UCSD-AML1 (cell line): ENCODE results near the gene MED7.
"Not testable (repeated sequence)": the region's sequence is repeated elsewhere in the genome, so short reads cannot be mapped to it uniquely, and the experiment has no call there.

Experiments
- DNase-seq: peaks from one replicate; lab custom pipeline; 2025; ENCODE audit not compliant: unreplicated experiment; lab: John Stamatoyannopoulos, UW

Gene MED7, protein sequence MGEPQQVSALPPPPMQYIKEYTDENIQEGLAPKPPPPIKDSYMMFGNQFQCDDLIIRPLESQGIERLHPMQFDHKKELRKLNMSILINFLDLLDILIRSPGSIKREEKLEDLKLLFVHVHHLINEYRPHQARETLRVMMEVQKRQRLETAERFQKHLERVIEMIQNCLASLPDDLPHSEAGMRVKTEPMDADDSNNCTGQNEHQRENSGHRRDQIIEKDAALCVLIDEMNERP

DNA sequence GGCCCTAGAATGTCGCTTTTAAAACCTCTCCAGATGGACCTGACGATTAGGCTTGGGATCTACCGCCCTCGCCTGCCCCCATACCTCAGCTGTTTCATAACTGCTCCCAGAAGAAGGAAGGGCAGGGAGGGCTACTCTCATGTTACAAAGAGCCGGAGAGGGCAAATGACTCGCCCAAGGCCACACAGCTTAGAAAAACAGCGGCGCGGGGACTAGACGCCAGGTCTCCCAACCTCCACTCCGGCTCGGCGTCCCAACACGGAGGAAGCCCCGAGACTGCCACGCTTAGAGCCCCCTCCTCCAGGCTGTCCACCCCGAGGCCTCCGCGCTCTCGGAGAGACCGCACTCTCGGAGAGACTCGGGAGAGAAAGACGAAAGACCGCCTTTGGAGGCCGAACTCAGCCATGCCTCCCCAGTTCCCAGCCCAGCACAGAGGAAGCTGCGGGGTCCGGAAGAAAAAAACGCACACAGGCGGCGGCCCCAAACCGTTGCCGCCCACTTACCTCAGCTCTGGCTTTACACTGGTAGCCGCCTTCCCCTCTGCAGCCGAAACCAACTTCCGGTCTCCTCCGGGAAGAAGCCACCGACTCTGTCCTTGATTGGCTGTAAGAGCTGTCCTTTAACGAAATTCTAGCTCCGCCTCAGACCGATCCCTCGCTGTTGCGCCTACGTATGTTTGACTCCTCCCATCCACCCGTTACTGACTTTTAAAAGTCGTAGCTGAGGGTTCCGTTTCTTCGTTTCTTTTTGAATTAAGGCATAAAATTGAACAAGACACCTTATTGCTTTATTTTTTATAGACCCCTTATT is at the start of gene MED7:
Gene MED7 (minus strand): TSS at position 549 of the 810 bp plus-strand sequence. CDS start 3,434 bp downstream, outside the sequence.
- DNase-seq = peak; percentile 91

DNA sequence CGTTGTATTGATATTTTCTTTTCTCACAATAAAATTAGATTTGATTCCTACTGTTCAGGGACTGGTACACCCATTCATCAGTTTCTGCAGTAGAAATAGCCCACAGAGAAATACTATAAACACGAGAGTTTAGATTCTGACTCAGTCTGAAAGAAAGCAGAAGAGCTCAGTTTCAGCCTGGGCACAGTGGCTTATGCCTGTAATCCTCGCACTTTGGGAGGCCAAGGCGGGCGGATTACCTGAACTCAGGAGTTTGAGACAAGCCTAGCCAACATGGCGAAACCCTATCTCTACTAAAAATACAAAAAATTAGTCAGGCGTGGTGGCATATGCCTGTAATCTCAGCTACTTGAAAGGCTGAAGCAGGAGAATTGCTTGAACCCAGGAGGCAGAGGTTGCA is 46.6 kb upstream of the MED7 start:
- no peak for DNase-seq

DNA sequence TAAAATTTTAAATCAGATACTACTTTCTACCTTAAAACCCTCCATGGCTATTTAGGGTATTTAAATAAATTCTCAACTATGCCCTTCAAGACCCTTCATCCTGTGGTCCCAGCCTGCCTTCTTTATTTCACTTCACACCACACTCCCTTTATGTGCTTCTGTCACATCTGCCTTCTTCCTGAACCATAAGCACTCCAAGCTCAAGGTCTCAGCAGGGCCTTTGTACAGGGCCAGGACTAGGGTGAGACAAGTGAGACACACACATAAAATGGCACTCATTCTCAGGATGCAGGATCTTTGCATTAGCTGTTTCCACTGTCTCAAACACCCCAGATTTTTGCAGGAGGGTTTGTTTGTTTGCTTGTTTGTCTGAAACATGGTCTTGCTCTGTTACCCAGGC is 45.6 kb upstream of the MED7 start:
- DNase-seq = no peak

DNA sequence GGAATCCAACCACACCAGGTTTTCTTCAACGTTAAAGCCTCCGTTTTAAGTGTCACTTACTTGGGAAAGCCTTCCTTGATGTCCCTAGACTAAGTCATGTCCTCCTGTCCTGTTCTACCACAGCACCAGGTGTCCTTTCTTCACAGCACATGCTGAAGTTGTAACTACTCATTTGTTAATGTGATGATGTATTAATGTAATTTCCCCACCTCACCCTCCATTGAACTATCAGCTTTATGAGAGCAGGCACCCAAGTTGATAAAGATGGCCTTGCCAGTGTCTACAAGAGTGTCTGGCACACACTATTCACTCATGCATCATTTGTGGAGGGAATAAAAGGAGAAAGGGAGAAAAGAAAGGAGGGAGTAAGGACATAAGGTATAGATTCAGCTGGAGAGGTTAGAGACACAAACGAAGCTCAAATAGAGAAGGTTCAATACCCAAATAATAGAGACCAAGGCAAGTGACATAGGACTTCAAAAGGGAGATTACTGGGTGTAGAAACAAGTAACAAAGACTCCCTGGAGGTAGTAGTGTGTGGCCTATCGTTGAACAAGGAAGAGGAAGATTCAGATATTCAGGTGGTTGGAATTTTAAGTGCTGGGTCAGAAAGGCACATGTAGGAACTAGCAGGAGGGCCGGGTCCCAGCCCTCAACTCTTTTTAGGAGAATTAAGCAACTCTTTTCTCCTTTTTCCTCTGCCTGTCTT is 44.5 kb upstream of the MED7 start:
- DNase-seq = no peak

DNA sequence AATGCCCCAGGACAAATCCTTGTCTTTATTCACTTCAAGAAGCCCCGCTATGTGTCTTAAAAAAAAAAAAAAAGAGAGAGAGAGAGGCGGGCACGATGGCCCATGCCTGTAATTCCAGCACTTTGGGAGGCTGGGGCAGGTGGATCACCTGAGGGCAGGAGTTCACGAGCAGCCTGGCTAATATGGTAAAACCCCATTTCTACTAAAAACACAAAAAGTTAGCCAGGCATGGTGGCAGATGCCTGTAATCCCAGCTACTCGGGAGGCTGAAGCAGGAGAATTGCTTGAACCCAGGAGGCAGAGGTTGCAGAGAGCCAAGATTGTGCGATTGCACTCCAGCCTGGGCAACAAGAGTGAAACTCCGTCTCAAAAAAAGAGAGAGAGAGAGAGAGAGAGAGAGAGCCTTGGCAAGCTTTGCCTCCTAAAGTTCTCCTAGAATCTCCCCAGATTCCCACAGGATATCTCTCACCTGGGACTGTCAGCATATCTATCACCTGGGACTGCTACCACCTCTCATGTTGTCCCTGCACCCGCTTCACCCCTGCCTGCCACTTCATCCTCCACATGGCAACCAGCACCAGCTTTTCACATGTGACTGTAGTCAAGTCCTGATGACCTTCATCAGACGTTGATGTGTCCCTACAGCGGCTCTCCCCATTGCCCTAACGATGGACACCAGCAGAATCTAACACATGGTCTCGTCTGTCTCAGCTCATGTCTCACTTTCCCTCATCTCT is 43.8 kb upstream of the MED7 start:
- DNase-seq = no peak

DNA sequence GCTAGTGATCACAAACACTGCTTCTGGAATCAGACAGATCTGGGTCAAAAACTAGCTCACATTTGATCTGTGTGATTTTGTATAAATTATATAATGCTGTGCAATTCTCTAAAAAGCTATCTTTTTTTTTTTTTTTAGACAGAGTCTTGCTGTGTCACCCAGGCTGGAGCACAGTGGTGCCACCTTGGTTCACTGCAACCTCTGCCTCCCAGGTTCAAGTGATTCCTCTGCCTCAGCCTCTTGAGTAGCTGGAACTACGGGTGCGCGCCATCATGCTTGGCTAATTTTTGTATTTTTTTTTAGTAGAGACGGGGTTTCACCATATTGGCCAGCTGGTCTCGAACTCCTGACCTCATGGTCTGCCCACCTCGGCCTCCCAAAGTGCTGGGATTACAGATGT is 42.5 kb upstream of the MED7 start:
- DNase-seq = not testable (repeated sequence)

DNA sequence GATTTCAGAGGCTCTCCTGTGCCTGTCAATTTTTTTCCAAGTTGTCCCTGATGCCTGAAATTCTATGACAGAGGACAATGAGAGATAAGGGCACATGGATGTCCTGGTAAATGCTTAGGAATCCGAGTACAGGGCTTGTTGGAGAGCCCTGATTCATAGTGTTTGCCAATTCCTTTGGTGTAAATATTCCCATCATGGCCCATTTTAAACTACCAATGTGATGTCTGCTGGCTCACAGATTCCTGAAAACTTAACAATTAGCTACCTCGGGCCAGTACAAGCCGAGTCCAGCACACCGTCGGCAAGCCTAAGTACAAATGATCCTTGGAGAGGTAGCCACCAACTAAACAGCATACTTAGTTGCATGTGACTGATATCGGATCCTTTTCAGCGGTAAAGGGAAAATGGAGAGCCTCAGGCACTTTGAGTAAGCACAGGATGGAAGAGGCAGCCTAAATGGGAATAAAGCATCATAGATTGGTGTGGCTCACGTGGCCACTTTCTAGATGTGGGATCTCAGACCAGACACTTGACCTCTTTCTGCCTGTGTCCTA is 41.5 kb upstream of the MED7 start:
- DNase-seq = no peak

DNA sequence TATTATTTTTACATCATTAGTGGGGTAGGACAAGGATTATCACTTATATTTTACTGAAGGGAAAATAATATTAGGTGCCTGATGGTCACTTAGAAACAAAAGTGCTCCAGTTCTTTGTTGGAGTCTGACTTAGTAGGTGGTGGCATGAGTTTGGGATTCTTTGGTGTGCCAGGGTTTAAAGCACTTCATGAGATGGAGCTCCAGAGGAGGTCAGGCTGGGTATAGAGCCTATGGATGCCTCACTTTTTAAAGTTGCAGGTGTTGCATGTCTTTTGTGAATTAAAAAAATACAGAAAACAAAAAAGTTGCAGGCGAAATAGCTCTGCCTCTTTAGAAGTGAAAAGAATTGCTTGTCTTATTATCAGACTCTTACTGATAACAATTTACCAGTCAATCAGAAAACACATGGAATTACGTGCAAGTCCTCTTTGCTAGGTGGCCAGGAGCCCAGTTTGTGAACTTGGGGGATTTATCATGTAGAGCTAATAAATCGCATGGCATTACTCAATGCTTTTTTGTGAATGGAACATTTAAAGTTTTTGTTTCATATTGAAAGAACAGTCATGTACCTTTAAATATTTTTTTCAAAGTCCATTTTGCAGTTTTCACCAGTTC is 39.6 kb upstream of the MED7 start:
- DNase-seq = no peak

DNA sequence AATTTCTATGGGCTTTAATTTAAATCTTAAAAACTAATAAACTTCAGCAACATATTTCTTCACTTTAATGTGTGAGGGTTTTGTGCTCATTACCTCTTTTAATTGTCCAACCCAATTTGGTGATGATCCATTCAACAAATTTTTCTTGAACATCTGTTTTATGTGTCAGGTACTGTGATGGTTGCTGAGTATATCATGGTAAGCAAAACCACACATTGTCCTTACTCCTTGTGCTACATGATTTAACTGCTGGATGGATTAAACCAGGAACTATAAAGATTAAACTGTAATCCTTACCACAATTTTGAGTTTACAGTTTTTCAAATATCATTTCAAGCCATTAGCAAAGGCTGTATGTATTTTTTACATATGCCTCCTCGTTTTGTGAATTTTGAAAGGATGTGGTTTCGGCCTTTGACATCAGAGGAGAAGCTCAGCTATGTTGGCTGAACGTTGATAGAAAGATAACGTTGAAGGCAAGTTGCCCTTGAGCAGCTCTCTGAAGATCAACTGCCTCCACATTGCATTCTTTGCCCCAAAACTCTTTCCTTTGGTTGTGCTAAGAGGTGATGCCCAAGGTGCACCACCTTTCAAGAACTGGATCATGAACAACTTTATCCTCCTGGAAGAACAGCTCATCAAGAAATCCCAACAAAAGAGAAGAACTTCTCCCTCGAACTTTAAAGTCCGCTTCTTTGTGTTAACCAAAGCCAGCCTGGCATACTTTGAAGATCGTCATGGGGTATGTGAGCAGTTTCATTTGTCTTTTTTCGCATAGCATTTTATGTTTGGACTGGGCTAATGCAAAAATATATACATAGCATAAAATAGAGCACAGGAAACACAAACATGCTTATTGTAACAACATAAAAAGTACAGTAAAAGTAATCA is 38.0 kb upstream of the MED7 start, which contains the start of gene ITK:
Gene ITK (plus strand): TSS at position 467 of the 891 bp plus-strand sequence. CDS start 138 bp downstream, at position 605.
- DNase-seq = no peak

DNA sequence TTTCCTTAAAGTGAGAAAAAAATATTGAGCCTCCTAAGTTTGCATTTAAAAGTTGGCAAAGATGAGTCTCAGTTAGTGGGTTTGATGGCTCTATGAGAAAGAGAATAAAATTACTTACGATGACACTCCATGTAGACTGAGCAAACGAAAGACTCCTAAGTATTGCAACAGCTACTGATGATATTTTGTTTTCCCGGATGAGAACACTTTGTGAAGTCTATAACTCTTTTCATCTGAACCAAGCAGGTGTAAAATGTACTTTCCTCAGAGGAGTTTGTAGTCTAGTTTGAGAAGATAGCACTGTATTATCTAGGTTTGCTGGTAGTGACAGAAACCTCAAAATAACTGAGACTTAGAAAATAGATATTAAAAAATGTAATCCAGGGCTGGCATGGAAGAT is 36.3 kb upstream of the MED7 start:
- no peak for DNase-seq

DNA sequence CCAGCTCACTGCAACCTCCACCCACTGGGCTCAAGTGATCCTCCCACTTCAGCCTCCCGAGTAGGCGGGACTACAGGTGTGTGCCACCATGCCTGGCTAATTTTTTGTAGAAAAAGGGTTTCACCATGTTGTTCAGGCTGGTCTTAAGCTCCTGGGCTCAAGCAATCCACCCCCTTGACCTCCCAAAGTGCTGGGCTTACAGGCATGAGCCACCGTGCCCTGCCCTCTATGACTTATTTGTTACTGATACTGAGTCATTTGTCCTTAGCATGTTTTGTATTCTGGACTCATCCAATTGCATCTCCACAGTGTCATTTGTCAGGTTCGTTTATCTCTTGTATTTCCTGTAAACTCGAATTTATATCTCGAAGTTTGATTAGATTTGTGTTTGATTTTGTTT is 35.3 kb upstream of the MED7 start:
- no peak for DNase-seq

DNA sequence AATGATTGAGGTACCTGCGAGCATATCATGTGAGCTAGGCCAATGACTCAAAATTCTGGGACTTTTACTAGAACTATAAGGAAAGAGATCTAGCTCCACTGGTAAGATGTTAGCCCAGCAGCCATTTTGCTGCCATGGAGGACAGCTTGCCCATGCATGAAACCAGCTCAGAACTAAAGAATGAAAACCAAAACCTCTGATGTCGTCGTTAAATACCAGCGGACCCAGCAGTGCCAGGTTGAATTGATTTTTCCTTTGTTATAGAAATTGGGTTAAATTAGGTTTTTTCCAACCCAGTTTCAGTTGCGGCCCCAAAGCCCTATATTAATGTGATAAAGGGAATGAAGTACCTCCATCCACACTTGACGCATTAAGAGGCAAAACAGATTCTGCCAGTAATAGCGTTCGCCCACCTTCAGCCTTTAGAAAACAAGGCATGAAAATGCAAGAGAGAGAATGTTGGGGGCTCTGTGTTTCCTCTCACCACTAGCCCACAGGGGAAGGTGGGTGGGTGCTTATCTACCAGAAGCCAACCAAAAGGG is 32.5 kb upstream of the MED7 start:
- DNase-seq = no peak

DNA sequence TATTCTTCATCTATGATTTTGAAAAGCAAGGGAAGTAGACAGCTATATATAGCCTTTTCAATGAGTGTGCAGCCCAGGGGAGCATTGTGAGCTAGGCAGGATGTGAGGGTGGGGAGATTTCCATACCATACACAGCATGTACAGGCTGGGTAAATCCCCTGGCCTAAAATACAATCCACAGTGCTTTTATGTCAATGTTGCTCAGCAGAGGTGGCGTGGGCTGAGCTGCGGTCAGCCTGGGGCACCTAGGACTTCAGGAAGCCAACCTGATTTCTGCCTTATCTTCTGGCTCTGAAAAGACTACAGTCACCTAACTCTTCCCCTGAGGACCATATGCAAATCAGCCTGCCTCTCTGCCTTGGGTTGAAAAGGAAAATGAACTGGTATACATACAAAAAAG is 29.7 kb upstream of the MED7 start:
- DNase-seq = peak; percentile 48

DNA sequence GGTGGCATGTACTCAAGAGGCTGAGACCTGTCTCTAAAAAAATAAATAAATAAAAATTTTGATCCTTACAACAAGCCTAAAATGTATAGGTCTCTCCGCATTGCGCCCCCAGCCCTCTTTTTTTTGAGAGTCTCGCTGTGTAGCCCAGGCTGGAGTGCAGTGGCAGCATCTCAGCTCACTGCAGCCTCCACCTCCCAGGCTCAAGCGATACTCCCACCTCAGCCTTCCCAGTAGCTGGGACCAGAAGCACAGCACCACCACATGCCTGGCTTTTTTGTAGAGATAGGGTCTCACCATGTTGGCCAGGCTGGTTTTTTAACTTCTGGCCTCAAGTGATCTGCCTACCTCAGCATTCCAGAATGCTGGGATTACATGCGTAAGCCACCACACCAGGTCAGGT is 25.6 kb upstream of the MED7 start:
- DNase-seq = no peak

DNA sequence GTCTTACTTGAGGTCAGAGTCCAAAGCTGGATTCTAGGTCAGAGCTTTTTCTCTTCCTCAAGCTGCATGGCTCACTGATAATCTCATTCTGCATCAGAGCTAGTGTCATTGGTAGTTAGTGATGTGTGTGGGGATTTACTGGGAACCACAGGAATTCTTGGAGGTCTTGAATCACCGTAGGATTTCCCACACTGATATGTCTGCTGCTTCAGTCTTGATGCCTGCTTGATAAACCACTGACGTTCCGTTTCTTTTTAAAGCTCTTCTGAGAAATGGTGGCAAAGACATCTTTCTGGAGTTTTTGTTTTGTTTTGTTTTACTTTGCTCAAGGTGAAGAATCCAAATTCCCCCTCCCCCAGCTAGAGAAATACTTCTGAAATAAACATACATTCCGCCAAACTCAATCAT is 24.6 kb upstream of the MED7 start:
- no peak for DNase-seq

DNA sequence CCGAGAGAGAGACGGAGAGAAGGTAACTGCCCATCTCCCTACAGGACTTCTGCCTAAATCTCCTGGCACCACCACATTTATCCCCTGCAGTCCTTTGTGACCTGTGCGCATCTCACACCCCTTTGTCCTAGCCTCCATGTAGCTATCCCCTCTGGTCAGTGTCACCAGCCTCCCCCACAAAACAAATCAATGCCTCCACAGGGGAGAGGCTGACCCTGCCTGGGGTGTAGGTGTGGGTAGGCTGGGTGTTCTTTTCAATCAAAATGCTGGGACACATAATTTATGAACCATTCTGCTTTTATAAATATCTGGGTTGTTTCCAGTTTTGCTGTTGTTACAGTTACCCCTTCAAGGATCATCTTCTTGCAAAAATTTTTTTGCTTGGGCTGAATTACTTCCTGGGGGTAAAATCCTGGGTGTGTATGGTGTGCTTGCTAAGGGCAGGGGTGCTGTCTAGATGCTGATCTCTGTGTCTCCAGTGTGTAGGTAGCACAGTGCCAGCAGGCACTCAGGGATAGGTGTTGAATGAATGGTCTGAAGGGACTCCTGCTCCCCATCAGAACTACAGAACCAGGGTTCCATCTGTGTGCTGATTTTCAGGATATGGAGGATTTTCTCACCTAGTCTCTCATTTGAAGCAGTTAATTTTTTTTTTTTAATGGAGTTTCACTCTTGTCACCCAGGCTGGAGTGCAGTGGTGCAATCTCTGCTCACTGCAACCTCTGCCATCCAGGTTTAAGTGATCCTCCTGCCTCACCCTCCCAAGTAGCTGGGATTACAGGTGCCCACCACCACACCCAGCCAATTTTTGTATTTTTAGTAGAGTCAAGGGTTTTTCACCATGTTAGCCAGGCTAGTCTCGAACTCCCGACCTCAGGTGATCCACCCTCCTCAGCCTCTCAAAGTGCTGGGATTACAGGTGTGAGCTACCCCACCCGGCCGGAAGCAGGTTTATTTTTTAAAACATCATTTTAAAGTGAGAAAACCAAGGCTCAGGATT is 23.8 kb upstream of the MED7 start, which contains the start of gene GARIN3:
Gene GARIN3 (minus strand): TSS at position 51 of the 1,000 bp plus-strand sequence. CDS start 96 bp downstream, outside the sequence.
- no peak for DNase-seq

DNA sequence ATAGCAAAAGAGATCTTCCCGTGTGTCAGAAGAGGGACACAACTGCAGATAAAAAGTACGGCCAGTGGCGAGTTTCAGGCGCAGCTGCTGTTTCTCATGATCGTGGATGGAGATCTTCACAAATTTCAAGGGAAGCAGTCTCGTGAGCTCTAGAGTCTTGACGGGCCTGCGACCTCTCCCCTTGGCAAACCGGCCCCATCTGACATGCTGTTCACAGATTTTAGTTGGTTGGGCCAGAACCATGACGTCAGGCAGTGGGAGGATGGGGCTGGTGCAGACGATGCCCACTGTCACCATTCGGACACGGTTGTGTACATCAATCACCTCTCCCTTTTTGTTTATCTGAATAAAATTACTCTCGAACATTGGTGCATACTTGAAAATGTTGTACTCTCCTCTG is 23.0 kb upstream of the MED7 start:
- DNase-seq = no peak

DNA sequence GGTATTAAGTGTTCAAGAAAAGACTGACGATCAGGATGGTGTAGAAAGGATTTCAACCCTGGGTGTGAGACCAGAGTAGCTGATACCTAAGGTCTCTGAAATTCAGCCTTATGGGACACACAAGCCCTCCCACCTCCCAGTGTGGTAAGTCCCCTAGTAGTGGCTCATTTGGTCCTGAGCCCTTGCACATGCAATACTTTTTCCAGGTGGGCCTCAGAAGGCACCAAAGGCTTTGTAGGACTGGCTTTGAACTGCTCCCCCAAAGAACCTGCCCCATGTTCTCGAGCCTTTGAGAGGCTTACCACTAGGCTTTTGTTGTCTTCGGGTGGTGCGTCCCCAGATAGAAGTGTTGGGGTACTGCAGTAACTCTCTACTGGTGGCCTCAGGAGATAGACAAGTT is 22.6 kb upstream of the MED7 start:
- no peak for DNase-seq
